ENCODE measurements around the gene YWHAH.

GRCh38 chr22:31952472-31952871, 8.1 kb downstream of the YWHAH start:
- 0 out of 2 replicates have a peak, but pooled peaks have one; percentile 38 for TF ChIP-seq EZH2phosphoT487 (IDR thresholded peaks at IDR 0.05; ENCODE audit: insufficient read depth, low read depth)
- TF ChIP-seq EZH2 (IDR thresholded peaks at IDR 0.05; ENCODE audit: insufficient read depth, poor library complexity, severe bottlenecking), result no peak

All from GM23248 (cell line).